ENCODE data around the gene EXOC4. TPM values are rescaled to one million over a fixed set of nuclear protein-coding genes. Genes with fewer than 3 reads are reported as not detected.

Gene EXOC4
- total RNA-seq, 1 donor from 2014 or later, result 65.0 TPM

- peaks cover 2% of the 10 kb centered on the region for H3K4me1 Mint-ChIP-seq (ENCODE audit: low read depth)
- intact Hi-C loops (cut with micrococcal nuclease), result no loop called here
- no peak overlapping the region for H3K4me3 Mint-ChIP-seq (ENCODE audit: low read depth)
- no peaks in the 10 kb centered on the region for H3K36me3 Mint-ChIP-seq (ENCODE audit: low read depth)
- H3K27ac Mint-ChIP-seq, result no peak overlapping the region
- no peaks in the 10 kb centered on the region for H3K27me3 Mint-ChIP-seq (ENCODE audit: low read depth)
- DNase-seq (ENCODE audit: low spot score), result no peak
- H3K9me3 Mint-ChIP-seq, result no peaks in the 10 kb centered on the region
Measured at GRCh38 chr7:134056816-134057215, 803.9 kb downstream of the EXOC4 start.

DNA sequence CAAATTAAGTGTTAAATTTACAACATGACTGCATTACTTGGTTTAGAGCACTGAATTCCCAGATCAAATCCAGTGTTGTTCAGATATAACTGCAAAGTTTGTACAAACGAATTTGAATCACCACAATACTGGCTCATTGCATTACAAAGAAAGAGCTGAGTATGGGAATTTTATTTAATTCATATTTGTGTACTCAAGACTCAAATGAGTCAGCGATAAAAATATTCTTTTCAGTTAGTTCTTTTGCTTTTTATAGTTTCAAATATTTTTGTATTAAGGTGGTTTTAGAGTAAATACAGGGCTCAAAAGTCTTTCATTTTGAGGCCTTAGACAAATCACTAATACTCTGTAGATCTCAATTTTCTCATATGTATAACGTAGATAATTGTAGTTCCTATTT is 805.6 kb downstream of the EXOC4 start:
- Mint-ChIP-seq H3K9me3 (no peaks in the 10 kb centered on the region), H3K27me3 (ENCODE audit: low read depth) (no peaks in the 10 kb centered on the region), H3K27ac (no peak overlapping the region), H3K4me1 (ENCODE audit: low read depth) (peaks cover 2% of the 10 kb centered on the region), H3K36me3 (ENCODE audit: low read depth) (no peaks in the 10 kb centered on the region), H3K4me3 (ENCODE audit: low read depth) (no peak overlapping the region)
- no peak for DNase-seq (ENCODE audit: low spot score)
- intact Hi-C loops (cut with micrococcal nuclease), result no loop called here

DNA sequence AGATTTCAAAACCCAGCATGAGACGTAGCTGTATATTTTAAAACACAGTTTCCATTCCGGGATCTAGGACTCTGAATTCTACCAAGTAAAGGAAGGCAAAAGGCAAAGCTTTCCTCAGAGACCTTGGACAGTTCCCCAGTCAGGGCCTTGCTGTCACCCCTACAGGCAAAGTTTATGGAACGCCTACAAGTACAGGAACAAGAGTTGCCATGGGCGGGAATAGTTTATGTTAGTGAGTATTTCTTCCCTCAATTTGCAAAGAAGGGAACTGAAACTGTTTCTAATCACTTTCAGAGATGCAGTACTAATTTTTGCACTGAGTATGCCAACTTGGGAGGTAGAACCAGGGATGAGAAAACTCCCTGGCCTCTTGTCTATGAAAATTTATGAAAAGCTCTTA is 806.1 kb downstream of the EXOC4 start:
- Mint-ChIP-seq H3K36me3 (ENCODE audit: low read depth) (no peaks in the 10 kb centered on the region), H3K9me3 (no peaks in the 10 kb centered on the region), H3K4me3 (ENCODE audit: low read depth) (no peak overlapping the region), H3K27me3 (ENCODE audit: low read depth) (no peaks in the 10 kb centered on the region), H3K27ac (no peak overlapping the region), H3K4me1 (ENCODE audit: low read depth) (peaks cover 2% of the 10 kb centered on the region)
- intact Hi-C loops (cut with micrococcal nuclease), result no loop called here
- no peak for DNase-seq (ENCODE audit: low spot score)

DNA sequence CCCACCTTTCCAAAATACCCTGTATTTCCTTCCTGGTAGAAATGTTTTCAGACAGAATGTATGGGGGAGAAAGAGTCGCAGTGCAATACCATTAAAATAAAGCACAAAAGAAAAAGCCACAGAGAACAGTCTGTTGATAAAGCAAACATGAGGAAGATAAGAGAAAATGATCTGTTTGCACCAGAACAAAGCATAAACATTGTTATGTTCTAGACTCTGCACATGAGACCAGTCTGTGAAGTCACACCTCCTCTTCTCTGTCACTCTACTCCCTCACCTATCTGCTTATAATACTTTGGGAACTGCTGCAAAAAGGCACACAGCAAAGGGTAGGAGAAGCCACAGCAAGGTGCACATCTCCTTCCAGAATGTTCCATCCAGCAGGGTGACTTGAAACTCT is 807.0 kb downstream of the EXOC4 start:
- H3K36me3 Mint-ChIP-seq (ENCODE audit: low read depth), result no peaks in the 10 kb centered on the region
- no peak overlapping the region for H3K27ac Mint-ChIP-seq
- DNase-seq (ENCODE audit: low spot score), result no peak
- H3K4me3 Mint-ChIP-seq (ENCODE audit: low read depth), result no peak overlapping the region
- intact Hi-C loops (cut with micrococcal nuclease), result no loop called here
- H3K27me3 Mint-ChIP-seq (ENCODE audit: low read depth), result no peaks in the 10 kb centered on the region
- H3K4me1 Mint-ChIP-seq (ENCODE audit: low read depth), result peaks cover 2% of the 10 kb centered on the region
- no peaks in the 10 kb centered on the region for H3K9me3 Mint-ChIP-seq

DNA sequence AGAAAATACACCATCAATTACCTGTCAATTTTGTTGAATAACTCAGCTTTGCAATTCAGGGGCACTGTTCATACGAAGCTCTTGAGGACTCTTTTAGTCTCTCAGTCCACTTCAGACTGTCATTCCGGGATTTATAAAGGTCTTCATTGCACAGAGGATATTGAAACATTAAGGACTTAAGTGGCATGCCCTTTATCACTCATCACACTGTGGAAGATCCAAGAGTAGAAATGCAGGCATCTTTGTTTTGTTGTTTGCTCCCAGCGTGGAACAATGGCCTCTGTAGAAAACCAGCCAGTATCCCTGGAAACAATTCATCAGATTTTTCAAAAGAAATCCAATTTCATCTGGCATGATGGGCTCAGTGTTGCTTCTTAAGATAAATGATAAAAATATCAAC is 808.0 kb downstream of the EXOC4 start:
- no peak for DNase-seq (ENCODE audit: low spot score)
- intact Hi-C loops (cut with micrococcal nuclease), result no loop called here
- Mint-ChIP-seq H3K9me3 (no peaks in the 10 kb centered on the region), H3K36me3 (ENCODE audit: low read depth) (no peaks in the 10 kb centered on the region), H3K27me3 (ENCODE audit: low read depth) (no peaks in the 10 kb centered on the region), H3K4me1 (ENCODE audit: low read depth) (peaks cover 2% of the 10 kb centered on the region), H3K27ac (no peak overlapping the region), H3K4me3 (ENCODE audit: low read depth) (no peak overlapping the region)

DNA sequence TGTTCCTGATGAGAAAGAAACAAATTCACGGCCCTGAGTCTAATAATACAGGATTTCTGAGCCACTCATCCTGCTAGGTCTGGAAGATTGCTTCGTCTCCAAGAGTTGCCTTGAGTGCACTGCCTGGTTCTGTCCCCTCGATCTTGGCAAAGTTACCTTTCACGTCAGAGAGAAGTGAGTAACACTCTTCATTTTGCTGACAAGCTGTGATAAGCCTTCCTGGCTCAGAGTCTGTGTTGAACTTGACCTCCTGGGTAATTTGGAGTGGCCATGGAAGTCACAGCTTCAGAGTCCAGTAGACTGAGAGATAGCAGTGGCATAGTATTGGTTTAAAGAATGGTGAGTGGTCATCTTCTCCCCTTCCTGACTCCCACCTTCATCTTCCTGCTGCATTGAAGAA is 809.6 kb downstream of the EXOC4 start:
- H3K36me3 Mint-ChIP-seq (ENCODE audit: low read depth), result no peaks in the 10 kb centered on the region
- no peaks in the 10 kb centered on the region for H3K4me1 Mint-ChIP-seq (ENCODE audit: low read depth)
- H3K27me3 Mint-ChIP-seq (ENCODE audit: low read depth), result no peaks in the 10 kb centered on the region
- H3K27ac Mint-ChIP-seq, result no peak overlapping the region
- H3K9me3 Mint-ChIP-seq, result no peaks in the 10 kb centered on the region
- intact Hi-C loops (cut with micrococcal nuclease), result no loop called here
- no peak for DNase-seq (ENCODE audit: low spot score)
- H3K4me3 Mint-ChIP-seq (ENCODE audit: low read depth), result no peak overlapping the region

DNA sequence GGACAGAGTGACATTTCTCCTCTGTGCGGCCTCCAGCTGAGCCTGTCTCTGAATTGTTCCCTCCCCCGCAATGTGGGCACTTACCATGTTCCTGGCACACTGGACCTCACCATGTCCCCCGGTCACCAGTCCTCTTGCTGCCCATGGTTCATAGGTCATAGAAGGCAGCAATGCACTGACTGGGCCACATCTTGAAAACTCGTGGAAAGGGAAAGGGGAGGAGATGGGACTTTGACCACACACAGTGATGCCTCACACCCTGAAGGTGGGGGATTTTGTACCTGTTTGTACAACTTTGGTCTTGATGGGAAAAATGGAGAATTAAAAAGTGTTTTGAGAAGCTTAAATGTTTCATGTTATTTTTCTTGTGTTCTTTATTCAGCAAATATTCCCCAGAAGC is 812.5 kb downstream of the EXOC4 start:
- H3K4me1 Mint-ChIP-seq (ENCODE audit: low read depth), result no peaks in the 10 kb centered on the region
- H3K9me3 Mint-ChIP-seq, result no peaks in the 10 kb centered on the region
- H3K4me3 Mint-ChIP-seq (ENCODE audit: low read depth), result no peak overlapping the region
- H3K36me3 Mint-ChIP-seq (ENCODE audit: low read depth), result no peaks in the 10 kb centered on the region
- intact Hi-C loops (cut with micrococcal nuclease), result no loop called here
- no peak overlapping the region for H3K27ac Mint-ChIP-seq
- no peak for DNase-seq (ENCODE audit: low spot score)
- H3K27me3 Mint-ChIP-seq (ENCODE audit: low read depth), result no peaks in the 10 kb centered on the region

- H3K27me3 Mint-ChIP-seq (ENCODE audit: low read depth), result no peaks in the 10 kb centered on the region
- H3K9me3 Mint-ChIP-seq, result no peaks in the 10 kb centered on the region
- no peak overlapping the region for H3K27ac Mint-ChIP-seq
- no peaks in the 10 kb centered on the region for H3K4me1 Mint-ChIP-seq (ENCODE audit: low read depth)
- DNase-seq (ENCODE audit: low spot score), result no peak
- H3K4me3 Mint-ChIP-seq (ENCODE audit: low read depth), result no peak overlapping the region
- intact Hi-C loops (cut with micrococcal nuclease), result no loop called here
- no peaks in the 10 kb centered on the region for H3K36me3 Mint-ChIP-seq (ENCODE audit: low read depth)
Measured at GRCh38 chr7:134067164-134067563, 814.3 kb downstream of the EXOC4 start.

GRCh38 chr7:134068670-134069069 is 815.8 kb downstream of the EXOC4 start:
- no peaks in the 10 kb centered on the region for H3K4me1 Mint-ChIP-seq (ENCODE audit: low read depth)
- H3K4me3 Mint-ChIP-seq (ENCODE audit: low read depth), result no peak overlapping the region
- H3K27ac Mint-ChIP-seq, result no peak overlapping the region
- no peaks in the 10 kb centered on the region for H3K36me3 Mint-ChIP-seq (ENCODE audit: low read depth)
- no peaks in the 10 kb centered on the region for H3K27me3 Mint-ChIP-seq (ENCODE audit: low read depth)
- no peak for DNase-seq (ENCODE audit: low spot score)
- H3K9me3 Mint-ChIP-seq, result no peaks in the 10 kb centered on the region
- intact Hi-C loops (cut with micrococcal nuclease), result no loop called here

- no peaks in the 10 kb centered on the region for H3K4me1 Mint-ChIP-seq (ENCODE audit: low read depth)
- H3K27ac Mint-ChIP-seq, result no peak overlapping the region
- intact Hi-C loops (cut with micrococcal nuclease), result no loop called here
Measured at GRCh38 chr7:134069187-134069586, 816.3 kb downstream of the EXOC4 start.

GRCh38 chr7:134070673-134071072 is 817.8 kb downstream of the EXOC4 start:
- H3K4me3 Mint-ChIP-seq (ENCODE audit: low read depth), result no peak overlapping the region
- DNase-seq (ENCODE audit: low spot score), result no peak
- no peaks in the 10 kb centered on the region for H3K36me3 Mint-ChIP-seq (ENCODE audit: low read depth)
- H3K27me3 Mint-ChIP-seq (ENCODE audit: low read depth), result no peaks in the 10 kb centered on the region
- no peak overlapping the region for H3K27ac Mint-ChIP-seq
- intact Hi-C loops (cut with micrococcal nuclease), result no loop called here
- H3K9me3 Mint-ChIP-seq, result peaks cover 12% of the 10 kb centered on the region
- H3K4me1 Mint-ChIP-seq (ENCODE audit: low read depth), result no peaks in the 10 kb centered on the region

More at GRCh38 chr7:134069187-134069586, 816.3 kb downstream of the EXOC4 start:
- Mint-ChIP-seq H3K27me3 (ENCODE audit: low read depth) (no peaks in the 10 kb centered on the region), H3K4me3 (ENCODE audit: low read depth) (no peak overlapping the region), H3K9me3 (no peaks in the 10 kb centered on the region), H3K36me3 (ENCODE audit: low read depth) (no peaks in the 10 kb centered on the region)
- DNase-seq (ENCODE audit: low spot score), result no peak

GRCh38 chr7:134071355-134072331 is 818.8 kb downstream of the EXOC4 start:
- peaks cover 15% of the 10 kb centered on the region for H3K9me3 Mint-ChIP-seq
- H3K36me3 Mint-ChIP-seq (ENCODE audit: low read depth), result no peaks in the 10 kb centered on the region
- no peaks in the 10 kb centered on the region for H3K27me3 Mint-ChIP-seq (ENCODE audit: low read depth)
- no peak overlapping the region for H3K4me3 Mint-ChIP-seq (ENCODE audit: low read depth)
- H3K27ac Mint-ChIP-seq, result no peak overlapping the region
- no peak for DNase-seq (ENCODE audit: low spot score)
- intact Hi-C loops (cut with micrococcal nuclease), result no loop called here
- no peaks in the 10 kb centered on the region for H3K4me1 Mint-ChIP-seq (ENCODE audit: low read depth)

DNA sequence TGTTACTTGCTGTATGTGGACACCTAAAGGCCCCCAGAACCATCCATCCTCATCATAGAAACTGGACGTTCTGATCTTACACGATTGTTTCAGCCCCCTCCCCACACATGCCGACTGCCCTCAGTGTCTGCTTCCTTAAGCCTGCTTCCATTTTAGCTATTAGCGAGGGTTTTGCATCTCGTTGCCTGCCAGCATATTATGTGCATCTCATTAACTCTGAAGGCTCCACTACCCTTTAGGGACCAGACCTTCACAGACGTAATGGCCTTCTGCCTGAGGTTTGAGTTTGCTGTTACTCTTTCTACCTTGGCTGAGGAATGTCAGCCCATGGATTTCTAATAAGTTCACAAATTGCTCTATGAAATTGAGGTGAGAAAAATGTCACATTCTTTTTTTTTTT is 820.4 kb downstream of the EXOC4 start:
- Mint-ChIP-seq H3K4me1 (ENCODE audit: low read depth) (no peaks in the 10 kb centered on the region), H3K36me3 (ENCODE audit: low read depth) (no peaks in the 10 kb centered on the region), H3K4me3 (ENCODE audit: low read depth) (no peak overlapping the region), H3K9me3 (peaks cover 15% of the 10 kb centered on the region), H3K27ac (no peak overlapping the region), H3K27me3 (ENCODE audit: low read depth) (no peaks in the 10 kb centered on the region)
- intact Hi-C loops (cut with micrococcal nuclease), result no loop called here
- no peak for DNase-seq (ENCODE audit: low spot score)
